Measurements from ENCODE around the gene LBHD2. TPM values are rescaled to one million over a fixed set of nuclear protein-coding genes. Genes with fewer than 3 reads are reported as not detected.

LBHD2 gene
- polyA plus RNA-seq, 1 of the 3 experiments (the other 2 are of a cell fraction): not detected

DNA sequence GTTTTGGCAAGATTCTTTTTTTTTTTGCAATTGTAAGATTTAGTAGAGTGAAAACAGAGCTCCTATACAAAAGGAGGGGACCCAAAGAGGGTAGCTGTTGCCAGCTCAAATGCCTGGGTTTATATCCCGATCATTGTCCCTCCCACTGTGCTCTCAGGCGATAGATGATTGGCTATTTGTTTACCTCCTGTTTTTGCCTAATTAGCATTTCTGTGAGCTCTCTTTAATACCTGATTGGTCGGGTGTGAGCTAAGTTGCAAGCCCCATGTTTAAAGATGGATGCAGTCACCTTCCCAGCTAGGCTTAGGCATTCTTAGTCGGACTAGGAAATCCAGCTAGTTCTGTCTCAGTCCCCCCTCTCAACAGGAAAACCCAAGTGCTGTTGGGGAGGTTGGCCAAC, 12.4 kb downstream of the LBHD2 start:
- Histone ChIP-seq H3F3A (replicated peaks; ENCODE audit: insufficient read depth) (peaks cover 4% of the 10 kb centered on the region), H3K9me3 (no peaks in the 10 kb centered on the region), H4K20me1 (ENCODE audit: insufficient read depth) (no peaks in the 10 kb centered on the region), H3K9ac (no peak overlapping the region), H3K4me2 (no peak overlapping the region), H3K9me2 (no peaks in the 10 kb centered on the region), H3K27ac (ENCODE audit: low read depth in 2 of 2, low read length in 1 of 2) (no peak overlapping the region), H2AFZ (ENCODE audit: low read depth) (no peak overlapping the region), H3K4me1 (ENCODE audit: control insufficient read depth in 1 of 2, insufficient read depth in 2 of 2, low read depth in 1 of 2, low read length in 1 of 2) (no peaks in the 10 kb centered on the region; a peak in 1 of 4 replicates), H3K79me2 (ENCODE audit: insufficient read depth) (no peaks in the 10 kb centered on the region), H3K27me3 (ENCODE audit: insufficient read depth) (no peaks in the 10 kb centered on the region), H3K36me3 (replicated peaks in 1 of 2; ENCODE audit: control insufficient read depth in 1 of 2, insufficient read depth in 2 of 2, low read length in 1 of 2) (no peaks in the 10 kb centered on the region), H3K4me3 (ENCODE audit: low read depth in 2 of 2, low read length in 1 of 2) (no peak overlapping the region)
- CTCF ChIA-PET: interaction anchor here (1.0 to 3.6 kb wide), 4 partner anchors 9 to 402 kb away, joined by 3 to 46 read pairs (median 8); no protein-coding TSS in a partner anchor
- no peak for TF ChIP-seq YY1 (IDR thresholded peaks at IDR 0.05; ENCODE audit: low read depth)
- no peak for TF ChIP-seq SMC3 (IDR thresholded peaks at IDR 0.05; ENCODE audit: low read depth, low read length)
- WGBS (ENCODE audit: low lambda C conversion rate): 70% methylated on average over 4 of the region's 4 CpGs
- no peak for DNase-seq
- POLR2A ChIA-PET: no interaction called here

DNA sequence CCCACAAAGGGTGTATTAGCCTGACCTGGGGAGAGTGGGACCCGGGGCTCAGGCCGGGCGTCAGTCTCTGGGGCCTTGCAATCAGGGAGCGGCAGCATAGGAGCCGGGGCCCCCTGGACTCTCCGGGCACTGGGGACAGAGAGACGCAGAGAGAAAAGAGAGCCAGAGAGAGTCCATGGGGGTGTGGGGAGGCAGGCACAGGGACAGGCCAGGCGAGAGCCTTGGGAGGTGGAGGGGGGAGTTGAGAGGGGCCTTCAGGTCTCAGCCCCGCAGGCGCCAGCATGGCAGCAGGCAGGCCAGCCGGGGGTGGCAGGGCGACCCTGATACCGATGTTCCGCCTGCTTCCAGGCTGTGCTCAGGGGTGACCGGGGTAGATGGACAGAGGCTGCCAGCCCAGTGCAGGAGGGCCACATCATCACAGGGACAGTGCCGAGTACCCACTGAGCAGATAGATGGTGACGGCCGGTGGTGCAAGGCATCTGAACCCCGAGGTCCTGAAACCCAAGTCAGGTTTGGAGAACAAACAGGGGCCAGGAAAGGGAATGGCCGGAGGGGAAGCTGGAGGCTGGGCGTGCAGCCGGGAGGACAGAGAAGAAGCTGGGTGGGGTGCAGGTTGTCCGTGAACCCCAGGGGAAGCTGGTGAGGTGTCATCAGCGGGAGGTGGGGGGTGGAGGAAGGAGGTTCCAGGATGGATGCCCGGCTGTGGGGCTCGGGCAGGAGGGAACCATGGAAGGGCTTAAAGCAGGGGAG, 13.4 kb downstream of the LBHD2 start:
- Histone ChIP-seq H4K20me1 (ENCODE audit: insufficient read depth) (no peaks in the 10 kb centered on the region), H3K79me2 (ENCODE audit: insufficient read depth) (no peaks in the 10 kb centered on the region), H3K27ac (ENCODE audit: low read depth in 2 of 2, low read length in 1 of 2) (no peak overlapping the region), H3K4me3 (ENCODE audit: low read depth in 2 of 2, low read length in 1 of 2) (no peak overlapping the region), H2AFZ (ENCODE audit: low read depth) (no peak overlapping the region), H3K4me1 (ENCODE audit: control insufficient read depth in 1 of 2, insufficient read depth in 2 of 2, low read depth in 1 of 2, low read length in 1 of 2) (no peaks in the 10 kb centered on the region), H3K27me3 (ENCODE audit: insufficient read depth) (peaks cover 2% of the 10 kb centered on the region), H3K4me2 (no peak overlapping the region), H3K9me3 (no peaks in the 10 kb centered on the region), H3K36me3 (replicated peaks in 1 of 2; ENCODE audit: control insufficient read depth in 1 of 2, insufficient read depth in 2 of 2, low read length in 1 of 2) (no peaks in the 10 kb centered on the region), H3K9me2 (no peaks in the 10 kb centered on the region), H3F3A (replicated peaks; ENCODE audit: insufficient read depth) (peaks cover 4% of the 10 kb centered on the region), H3K9ac (no peak overlapping the region)
- ChIA-PET CTCF (interaction anchor here (0.8 to 3.6 kb wide), 5 partner anchors 8 to 403 kb away, joined by 3 to 46 read pairs (median 7); no protein-coding TSS in a partner anchor), POLR2A (no interaction called here)
- 79% methylated on average over 22 of the region's 26 CpGs for WGBS (ENCODE audit: low lambda C conversion rate)
- DNase-seq: no peak
- TF ChIP-seq CTCF (IDR thresholded peaks at IDR 0.05) (no peak), MEF2A (IDR thresholded peaks at IDR 0.05; ENCODE audit: borderline replicate concordance, low read depth) (no peak), RCOR1 (IDR thresholded peaks at IDR 0.05; ENCODE audit: low read length) (no peak), ELF1 (IDR thresholded peaks at IDR 0.05) (no peak), FOXJ3 (CRISPR knock-in tag; IDR thresholded peaks at IDR 0.05) (no peak), RXRA (IDR thresholded peaks at IDR 0.05; ENCODE audit: borderline replicate concordance, low read depth) (no peak), RFX5 (IDR thresholded peaks at IDR 0.05; ENCODE audit: low read length) (no peak), RAD21 (IDR thresholded peaks at IDR 0.05; ENCODE audit: low read length) (no peak), TEAD4 (IDR thresholded peaks at IDR 0.05; ENCODE audit: borderline replicate concordance, insufficient read depth) (no peak), MXI1 (IDR thresholded peaks at IDR 0.05; ENCODE audit: low read depth, low read length) (no peak), SMC3 (IDR thresholded peaks at IDR 0.05; ENCODE audit: low read depth, low read length) (no peak), EZH2phosphoT487 (IDR thresholded peaks at IDR 0.05; ENCODE audit: borderline replicate concordance, low read depth) (no peak), NFIC (IDR thresholded peaks at IDR 0.05; ENCODE audit: borderline replicate concordance) (no peak), ZBTB33 (IDR thresholded peaks at IDR 0.05; ENCODE audit: borderline replicate concordance, low read depth) (no peak), USF1 (IDR thresholded peaks at IDR 0.05; ENCODE audit: borderline replicate concordance, low read depth) (no peak)
- TF ChIP-seq, protein P1, sequence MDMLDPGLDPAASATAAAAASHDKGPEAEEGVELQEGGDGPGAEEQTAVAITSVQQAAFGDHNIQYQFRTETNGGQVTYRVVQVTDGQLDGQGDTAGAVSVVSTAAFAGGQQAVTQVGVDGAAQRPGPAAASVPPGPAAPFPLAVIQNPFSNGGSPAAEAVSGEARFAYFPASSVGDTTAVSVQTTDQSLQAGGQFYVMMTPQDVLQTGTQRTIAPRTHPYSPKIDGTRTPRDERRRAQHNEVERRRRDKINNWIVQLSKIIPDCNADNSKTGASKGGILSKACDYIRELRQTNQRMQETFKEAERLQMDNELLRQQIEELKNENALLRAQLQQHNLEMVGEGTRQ (IDR thresholded peaks at IDR 0.05; ENCODE audit: borderline replicate concordance, low read depth, low read length): no peak
